NCI-H1105 treated with DMSO at 0.1 percent for 48 hours (cell line): ENCODE results near the gene TTLL12.
"Not testable (repeated sequence)": the region's sequence is repeated elsewhere in the genome, so short reads cannot be mapped to it uniquely, and the experiment has no call there.

ENCODE experiments used
- DNase-seq: peaks from one replicate; lab custom pipeline; 2025; lab: John Stamatoyannopoulos, UW

TTLL12 gene

GRCh38 chr22:43153899-43154298 lies 33.0 kb downstream of the TTLL12 start:
- DNase-seq = no peak

DNA sequence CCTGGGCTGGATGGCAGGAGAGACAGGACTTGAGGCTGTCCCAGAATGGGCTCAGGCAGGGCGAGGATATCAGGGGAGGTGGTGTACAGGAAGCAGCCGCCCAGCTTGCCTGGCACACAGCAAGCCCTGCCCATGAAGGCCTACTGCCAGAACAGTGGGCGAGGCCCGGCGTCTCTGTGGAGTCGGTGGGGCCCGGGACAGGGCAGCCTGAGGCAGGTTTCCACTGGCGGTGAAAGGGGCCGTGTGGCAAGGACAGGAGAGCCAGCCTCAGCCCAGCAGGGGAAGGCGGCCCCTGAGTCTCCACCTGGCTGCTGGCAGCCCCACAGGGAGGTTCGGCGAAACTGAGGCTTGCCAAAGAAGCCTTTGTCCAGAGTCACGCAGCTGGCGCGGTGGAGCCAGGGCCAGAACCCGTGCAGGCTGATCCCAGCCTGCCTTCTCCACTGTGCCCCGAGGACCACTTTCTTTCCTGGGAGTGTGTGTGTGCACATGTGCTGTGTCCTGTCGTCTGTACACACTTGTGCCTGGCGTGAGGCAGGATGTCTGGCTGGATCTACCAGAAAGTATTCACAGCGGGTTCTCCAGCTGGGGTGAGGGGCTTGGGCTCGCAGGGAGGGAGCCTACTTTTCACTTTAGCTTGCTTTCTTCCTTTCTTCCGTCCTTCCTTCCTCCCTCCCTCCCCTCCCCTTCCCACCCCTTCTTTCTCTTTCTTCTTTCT lies 34.4 kb downstream of the TTLL12 start:
- no peak for DNase-seq

GRCh38 chr22:43152003-43152356 lies 35.0 kb downstream of the TTLL12 start:
- DNase-seq = no peak

GRCh38 chr22:43151251-43152002 lies 35.5 kb downstream of the TTLL12 start, which contains the start of gene TSPO:
TSS of gene TSPO (plus strand) at chr22:43151559. CDS start at chr22:43159239, 7,680 bp downstream.
- DNase-seq = no peak

DNA sequence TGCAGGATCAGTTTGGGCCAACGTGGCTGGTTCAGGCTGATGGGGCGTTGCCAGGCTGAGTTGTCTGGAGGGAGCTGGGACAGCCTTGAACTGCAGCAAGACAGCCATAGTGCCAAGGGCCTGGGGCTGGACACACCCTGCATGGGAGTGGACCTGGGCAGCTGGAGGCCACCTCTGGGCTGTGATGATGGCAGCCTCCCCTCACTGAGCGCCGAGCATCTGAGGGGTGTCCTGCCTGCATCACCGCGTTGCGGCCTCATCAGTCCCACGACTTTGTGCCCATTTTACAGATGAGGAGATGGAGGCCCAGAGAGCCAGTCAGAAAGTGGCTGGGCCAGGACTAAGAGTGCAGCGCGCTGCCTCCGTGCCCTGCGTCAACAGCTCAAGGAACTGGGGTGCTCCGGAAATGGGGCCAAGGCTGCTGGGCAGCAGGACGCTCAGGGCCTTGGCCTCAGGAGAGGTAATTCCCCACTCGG lies 36.2 kb downstream of the TTLL12 start:
- DNase-seq = no peak

GRCh38 chr22:43148581-43148980 lies 38.4 kb downstream of the TTLL12 start:
- no peak for DNase-seq

GRCh38 chr22:43147821-43148220 lies 39.1 kb downstream of the TTLL12 start:
- no peak for DNase-seq

DNA sequence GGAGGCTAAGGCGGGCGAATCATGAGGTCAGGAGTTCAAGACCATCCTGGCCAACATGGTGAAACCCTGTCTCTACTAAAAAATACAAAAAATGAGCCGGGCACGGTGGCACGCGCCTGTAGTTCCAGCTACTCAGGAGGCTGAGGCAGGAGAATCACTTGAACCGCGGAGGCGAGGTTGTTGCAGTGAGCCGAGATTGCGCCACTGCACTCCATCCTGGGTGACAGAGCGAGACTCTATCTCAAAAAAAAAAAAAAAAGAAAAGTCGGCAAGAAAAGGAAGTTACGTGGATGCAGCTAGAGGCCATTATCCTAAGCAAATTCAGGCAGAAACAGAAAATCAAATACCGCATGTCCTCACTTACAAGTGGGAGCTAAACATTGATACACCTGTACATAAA lies 40.6 kb downstream of the TTLL12 start:
- DNase-seq = not testable (repeated sequence)

GRCh38 chr22:43145371-43145770 lies 41.6 kb downstream of the TTLL12 start:
- DNase-seq = not testable (repeated sequence)

DNA sequence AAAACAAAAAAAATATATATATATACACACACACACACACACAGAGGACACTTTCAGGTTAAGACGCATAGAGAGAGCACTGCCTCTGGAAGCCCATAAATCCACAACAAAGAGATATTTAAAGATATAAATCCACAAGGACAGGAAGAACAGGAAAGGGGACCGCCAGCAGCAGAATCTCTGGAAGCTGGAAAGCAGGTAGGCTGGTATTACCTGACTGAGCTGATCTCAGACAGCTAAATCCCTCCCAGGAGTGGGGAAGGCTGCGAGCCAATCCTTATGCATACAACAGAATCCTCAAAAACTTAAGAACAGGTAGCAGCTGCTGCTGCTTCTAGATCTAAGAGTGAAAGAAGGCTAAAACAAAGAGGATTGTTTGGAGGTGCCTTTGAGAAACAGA lies 42.0 kb downstream of the TTLL12 start:
- DNase-seq = no peak

DNA sequence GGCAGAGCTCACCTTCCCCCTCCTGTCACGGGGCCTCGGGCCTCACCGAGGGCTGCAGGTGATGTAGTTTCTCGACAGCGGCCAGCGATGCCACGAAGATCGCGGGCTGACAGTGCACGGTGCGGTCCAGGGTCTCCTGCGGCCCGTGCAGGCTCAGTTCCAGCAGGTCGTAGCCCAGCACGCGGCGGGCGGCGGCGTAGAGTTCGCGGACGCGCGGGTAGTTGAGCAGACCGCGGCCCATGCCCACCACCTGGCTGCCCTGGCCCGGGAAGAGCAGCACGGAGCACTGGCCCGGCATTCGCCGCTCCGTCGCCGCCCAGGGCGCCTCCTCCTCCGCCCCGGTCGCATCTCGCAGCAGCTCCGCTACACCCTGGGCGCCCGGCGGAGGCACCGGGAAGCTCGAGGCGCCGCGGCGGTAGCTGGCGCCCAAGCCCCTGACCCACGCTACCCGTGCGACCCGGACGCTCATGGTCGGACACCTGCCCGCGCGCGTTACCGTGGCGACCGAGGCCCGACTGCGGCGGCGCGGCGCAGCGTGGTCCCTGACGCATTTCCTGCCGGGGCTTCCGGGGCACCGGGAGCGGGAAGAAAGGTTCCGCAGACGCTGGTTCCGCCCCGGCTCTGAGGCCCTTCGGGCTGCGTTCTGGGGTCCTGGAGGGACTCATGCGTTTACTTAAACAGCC lies 43.9 kb downstream of the TTLL12 start, which contains the start of gene MCAT:
TSS of gene MCAT (minus strand) at position 519 of the 683 bp plus-strand sequence. CDS start at position 469, 50 bp downstream.
- DNase-seq = peak; percentile 71

DNA sequence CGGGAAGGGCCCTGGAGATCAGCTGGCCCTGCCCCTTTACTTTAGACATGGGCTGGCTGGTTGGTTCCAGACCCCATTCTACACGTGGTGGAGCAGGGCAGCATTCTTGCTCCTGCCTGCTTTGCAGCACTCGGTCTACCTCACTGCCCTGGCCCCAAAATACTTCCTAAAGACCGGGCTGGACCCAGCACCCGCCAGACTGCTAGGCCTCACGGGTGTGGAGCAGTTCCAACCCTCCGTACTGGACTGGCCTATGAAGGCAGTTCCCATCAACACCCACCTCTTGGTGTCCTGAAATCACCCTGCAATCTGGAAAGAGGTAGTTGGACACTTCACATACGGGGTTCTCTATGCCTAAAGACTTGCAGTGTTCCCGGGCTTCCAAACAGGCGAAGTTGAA lies 50.1 kb downstream of the TTLL12 start:
- no peak for DNase-seq

- no peak for DNase-seq
These were observed 50.7 kb downstream of the TTLL12 start for GRCh38 chr22:43136255-43136654.

DNA sequence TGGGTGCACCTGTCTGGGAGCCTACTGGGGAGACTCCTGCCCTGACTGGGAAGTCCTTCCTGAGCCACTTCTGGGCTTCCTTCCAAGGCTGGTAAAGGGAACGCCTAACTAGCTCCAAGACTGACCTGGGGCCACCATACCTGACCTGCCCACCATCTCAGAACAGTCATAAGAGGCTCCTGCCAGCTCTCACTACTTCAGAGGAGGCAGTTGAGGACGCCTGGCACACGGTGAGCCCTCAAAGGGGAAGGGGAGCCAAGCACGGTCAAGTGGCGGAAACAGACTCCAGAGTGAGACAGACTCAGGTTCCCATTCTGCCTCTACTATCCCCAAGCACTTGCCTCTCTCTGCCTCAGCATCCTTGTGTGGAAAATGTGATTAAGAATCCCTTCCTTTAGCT lies 51.4 kb downstream of the TTLL12 start:
- DNase-seq = no peak

- no peak for DNase-seq
These were observed 52.4 kb downstream of the TTLL12 start for GRCh38 chr22:43134553-43134952.

DNA sequence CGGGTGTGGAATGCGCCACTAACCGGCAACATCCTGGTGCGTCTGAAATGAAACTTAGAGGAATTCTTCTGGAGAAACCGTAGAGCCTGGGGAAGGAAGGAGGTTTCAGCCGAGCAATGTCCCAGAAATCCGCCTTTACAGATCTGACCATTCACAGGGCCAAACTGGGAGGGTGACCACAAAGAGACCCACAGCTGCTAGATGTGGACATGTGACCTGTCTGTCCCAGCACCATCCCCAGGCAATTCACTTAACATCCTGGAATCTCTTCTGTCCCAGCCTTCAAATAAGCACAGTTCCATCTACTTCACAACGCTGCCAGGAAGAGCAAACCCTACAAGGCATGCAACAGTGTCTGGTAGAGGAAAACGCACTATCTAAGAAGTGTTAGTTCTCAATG lies 53.5 kb downstream of the TTLL12 start:
- DNase-seq = no peak

DNA sequence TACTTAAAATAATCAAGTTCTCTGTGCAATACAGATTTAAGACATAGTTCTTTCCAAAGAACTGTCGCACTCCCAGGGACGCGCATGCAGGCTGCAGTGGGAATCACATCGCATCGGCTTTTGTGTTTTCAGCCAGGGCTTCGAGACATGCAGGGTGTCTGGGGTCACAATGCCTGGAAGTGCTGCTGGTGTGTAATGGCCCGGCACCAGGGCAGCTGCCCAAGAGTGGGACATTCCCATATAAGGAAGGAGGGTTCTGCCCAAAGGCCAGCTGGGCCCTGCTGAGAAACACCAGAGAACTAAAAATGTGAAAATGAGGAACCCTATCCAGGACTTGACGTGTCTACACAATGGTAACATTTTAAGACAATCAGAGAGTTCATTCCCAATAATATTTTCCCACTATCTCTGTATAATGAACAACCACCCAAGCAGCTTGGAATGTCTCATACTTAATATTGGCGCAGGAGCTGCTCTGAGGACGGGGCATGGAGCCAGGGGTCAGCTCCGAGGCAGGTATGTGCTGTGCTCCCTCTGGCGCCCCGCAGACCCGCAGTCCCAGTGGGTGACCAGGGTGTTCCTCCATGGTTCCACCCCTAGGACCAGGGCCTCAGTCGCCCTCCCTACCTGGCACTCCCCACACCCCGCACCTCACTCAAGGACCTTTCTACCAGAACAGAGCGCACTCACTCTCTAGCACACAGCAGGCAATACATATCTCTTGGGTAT lies 55.0 kb downstream of the TTLL12 start:
- DNase-seq = no peak

- no peak for DNase-seq
These were observed 57.2 kb downstream of the TTLL12 start for GRCh38 chr22:43129426-43130425.

DNA sequence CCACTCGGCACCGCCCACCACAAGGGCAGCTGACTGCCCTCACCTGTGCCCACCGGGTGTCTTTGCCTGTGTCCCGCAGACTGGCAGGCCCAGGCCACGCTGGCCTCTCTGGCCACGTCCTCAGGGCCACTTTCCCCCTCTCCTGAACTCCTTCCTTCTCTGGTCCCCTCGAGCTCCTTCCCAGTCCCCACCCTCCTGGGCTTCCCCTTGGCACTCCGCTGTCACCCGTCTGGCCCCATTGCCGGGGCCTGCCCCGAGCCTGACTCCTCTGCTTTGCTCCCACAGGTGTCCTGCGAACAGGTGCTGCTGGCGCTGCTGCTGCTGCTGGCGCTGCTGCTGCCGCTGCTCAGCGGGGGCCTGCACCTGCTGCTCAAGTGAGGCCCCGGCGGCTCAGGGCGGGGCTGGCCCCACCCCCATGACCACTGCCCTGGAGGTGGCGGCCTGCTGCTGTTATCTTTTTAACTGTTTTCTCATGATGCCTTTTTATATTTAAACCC lies 58.0 kb downstream of the TTLL12 start:
- peak; percentile 80 for DNase-seq

GRCh38 chr22:43128116-43128515 lies 58.8 kb downstream of the TTLL12 start:
- no peak for DNase-seq
